Thoracic aorta (tissue), 2 donors: ENCODE measurements around the gene DYSF. TPM values are rescaled to one million over a fixed set of nuclear protein-coding genes. Genes with fewer than 3 reads are reported as not detected.

Experiments used
- ATAC-seq: fragments of 150-250 bp; one replicate; pipeline ENCODE4 v1.8.0; 2017; ENCODE audit warnings: low read depth; ENCODE audit not compliant: insufficient number of reproducible peaks, low FRiP score
- DNase-seq: peaks from one replicate; pipeline ENCODE4 v3.0.0-alpha.2; 2020; ENCODE audit warnings: low spot score
- H3K27ac ChIP-seq, 2 donors: fragments of 200-600 bp; sonication (generic); 1 replicate in 1 of 2; 2 replicates in 1 of 2; pipeline ENCODE4 v1.5.1; 2016; ENCODE audit warnings: mild to moderate bottlenecking in 2 of 2, moderate library complexity in 2 of 2
- H3K27me3 ChIP-seq: fragments of 200-600 bp; sonication (generic); replicated peaks from 2 replicates; pipeline ENCODE4 v1.6.0; 2016; ENCODE audit warnings: mild to moderate bottlenecking; ENCODE audit not compliant: insufficient read depth
- H3K36me3 ChIP-seq: fragments of 200-600 bp; sonication (generic); one replicate; pipeline ENCODE4 v1.5.1; 2016
- H3K4me1 ChIP-seq, 2 donors: fragments of 200-600 bp; sonication (generic); 1 replicate in 1 of 2; 2 replicates in 1 of 2; pipeline versions ENCODE4 v1.5.1 to v1.6.0; 2016; ENCODE audit warnings: low read depth in 2 of 2, mild to moderate bottlenecking in 1 of 2; ENCODE audit not compliant: control insufficient read depth in 1 of 2
- H3K4me3 ChIP-seq: fragments of 200-600 bp; sonication (generic); 2 replicates; pipeline ENCODE4 v1.5.1; 2016; ENCODE audit warnings: mild to moderate bottlenecking
- H3K9me3 ChIP-seq: fragments of 200-600 bp; sonication (generic); 2 replicates; pipeline ENCODE4 v1.5.1; 2016
- total RNA-seq, 2 donors: library from RNA; depleted of rRNA; stranded (reverse); fragments of >200 nt; gene quantifications; one replicate each; pipeline versions ENCODE4 v1.1.0 to v1.2.3, GENCODE V29; 2016
- TF ChIP-seq, protein P1 (sequence below): fragments of 200-600 bp; sonication (generic); IDR thresholded peaks from one replicate; pipeline ENCODE4 v1.5.1; 2019; ENCODE audit warnings: antibody characterized with exemption

The DYSF gene
- total RNA-seq, 2 donors from 2014 or later = 13.0 to 15.2 TPM

DNA sequence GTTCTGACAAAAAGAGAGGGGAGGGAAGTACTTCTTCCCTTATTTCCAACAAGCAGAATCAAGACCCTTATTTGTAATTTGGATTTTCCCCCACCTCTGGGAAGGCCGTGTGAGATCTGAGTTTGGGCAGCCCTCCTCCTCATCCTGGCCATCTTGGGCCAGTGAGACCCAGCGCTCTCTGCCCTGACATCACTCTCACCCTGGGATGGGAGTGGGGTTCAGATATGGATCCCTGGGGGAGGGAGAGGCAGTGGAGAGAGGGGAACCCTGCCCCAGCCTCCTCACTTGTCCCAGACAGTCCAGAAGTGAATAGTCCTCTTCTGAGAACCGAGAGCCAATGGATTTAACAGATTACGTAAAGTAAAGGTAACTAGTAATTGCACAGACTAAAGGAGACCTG, 64.5 kb downstream of the DYSF start:
- no peaks in the 10 kb centered on the region for H3K4me1 ChIP-seq
- no peaks in the 10 kb centered on the region for H3K9me3 ChIP-seq
- no peaks in the 10 kb centered on the region for H3K27me3 ChIP-seq
- DNase-seq (no peak), ATAC-seq (no peak)
- no peak overlapping the region for H3K27ac ChIP-seq
- H3K36me3 ChIP-seq = no peaks in the 10 kb centered on the region
- TF ChIP-seq, protein P1, sequence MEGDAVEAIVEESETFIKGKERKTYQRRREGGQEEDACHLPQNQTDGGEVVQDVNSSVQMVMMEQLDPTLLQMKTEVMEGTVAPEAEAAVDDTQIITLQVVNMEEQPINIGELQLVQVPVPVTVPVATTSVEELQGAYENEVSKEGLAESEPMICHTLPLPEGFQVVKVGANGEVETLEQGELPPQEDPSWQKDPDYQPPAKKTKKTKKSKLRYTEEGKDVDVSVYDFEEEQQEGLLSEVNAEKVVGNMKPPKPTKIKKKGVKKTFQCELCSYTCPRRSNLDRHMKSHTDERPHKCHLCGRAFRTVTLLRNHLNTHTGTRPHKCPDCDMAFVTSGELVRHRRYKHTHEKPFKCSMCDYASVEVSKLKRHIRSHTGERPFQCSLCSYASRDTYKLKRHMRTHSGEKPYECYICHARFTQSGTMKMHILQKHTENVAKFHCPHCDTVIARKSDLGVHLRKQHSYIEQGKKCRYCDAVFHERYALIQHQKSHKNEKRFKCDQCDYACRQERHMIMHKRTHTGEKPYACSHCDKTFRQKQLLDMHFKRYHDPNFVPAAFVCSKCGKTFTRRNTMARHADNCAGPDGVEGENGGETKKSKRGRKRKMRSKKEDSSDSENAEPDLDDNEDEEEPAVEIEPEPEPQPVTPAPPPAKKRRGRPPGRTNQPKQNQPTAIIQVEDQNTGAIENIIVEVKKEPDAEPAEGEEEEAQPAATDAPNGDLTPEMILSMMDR = no peak
- H3K4me3 ChIP-seq = no peak overlapping the region

DNA sequence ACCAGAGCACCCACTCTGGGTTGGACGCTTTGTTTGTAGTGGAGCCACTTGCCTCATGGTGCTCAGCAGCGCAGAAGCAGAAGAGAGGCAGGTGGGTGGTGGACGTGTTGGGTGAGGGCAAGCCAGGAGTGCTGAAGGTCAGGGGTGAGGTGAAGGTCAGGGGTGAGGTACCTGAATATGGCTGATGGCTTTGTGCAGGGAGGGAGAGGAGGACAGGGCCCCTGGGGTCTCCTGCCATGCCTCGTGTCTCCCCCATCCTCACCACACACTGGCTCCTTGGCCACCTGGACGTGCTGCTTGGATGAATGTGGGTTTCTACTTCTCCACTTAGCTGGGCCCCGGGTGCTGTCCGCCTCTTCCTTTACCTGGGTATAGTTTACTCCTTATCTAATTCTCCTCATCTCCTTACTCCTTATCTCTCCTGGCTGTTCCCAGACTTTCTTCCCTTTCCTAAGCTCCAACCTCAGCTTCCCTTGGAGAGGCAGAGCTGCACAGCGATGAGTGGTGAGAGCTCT, 68.1 kb downstream of the DYSF start:
- H3K4me1 ChIP-seq = no peaks in the 10 kb centered on the region
- H3K27ac ChIP-seq = no peak overlapping the region
- H3K36me3 ChIP-seq = no peaks in the 10 kb centered on the region
- TF ChIP-seq, protein P1 = no peak
- H3K27me3 ChIP-seq = no peaks in the 10 kb centered on the region
- no peak for DNase-seq
- ATAC-seq = no peak
- no peak overlapping the region for H3K4me3 ChIP-seq
- H3K9me3 ChIP-seq = no peaks in the 10 kb centered on the region

DNA sequence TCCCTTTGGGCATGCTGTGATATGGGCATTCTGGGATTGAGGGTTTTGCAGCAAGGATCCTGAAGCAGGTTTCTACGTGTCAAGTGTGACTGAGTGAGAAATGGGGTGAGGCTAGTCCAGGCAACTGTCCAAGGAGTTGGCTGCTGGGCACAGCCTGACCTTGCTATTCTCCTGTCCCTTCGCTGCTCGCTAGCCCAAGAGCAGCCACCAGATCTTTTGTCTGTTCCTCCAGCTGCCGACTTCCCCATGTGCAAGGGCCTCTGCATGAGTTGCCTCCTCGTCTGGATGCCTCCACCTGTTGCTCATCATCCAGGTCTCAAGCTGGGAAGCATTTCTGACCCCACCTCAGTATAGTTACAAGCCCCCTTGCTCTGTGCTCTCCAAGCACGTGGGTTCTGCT, 71.1 kb downstream of the DYSF start:
- TF ChIP-seq, protein P1 = no peak
- H3K36me3 ChIP-seq = no peaks in the 10 kb centered on the region
- H3K4me1 ChIP-seq = no peaks in the 10 kb centered on the region
- ATAC-seq (no peak), DNase-seq (no peak)
- no peaks in the 10 kb centered on the region for H3K9me3 ChIP-seq
- H3K27ac ChIP-seq = no peak overlapping the region
- H3K4me3 ChIP-seq = no peak overlapping the region
- H3K27me3 ChIP-seq = no peaks in the 10 kb centered on the region

DNA sequence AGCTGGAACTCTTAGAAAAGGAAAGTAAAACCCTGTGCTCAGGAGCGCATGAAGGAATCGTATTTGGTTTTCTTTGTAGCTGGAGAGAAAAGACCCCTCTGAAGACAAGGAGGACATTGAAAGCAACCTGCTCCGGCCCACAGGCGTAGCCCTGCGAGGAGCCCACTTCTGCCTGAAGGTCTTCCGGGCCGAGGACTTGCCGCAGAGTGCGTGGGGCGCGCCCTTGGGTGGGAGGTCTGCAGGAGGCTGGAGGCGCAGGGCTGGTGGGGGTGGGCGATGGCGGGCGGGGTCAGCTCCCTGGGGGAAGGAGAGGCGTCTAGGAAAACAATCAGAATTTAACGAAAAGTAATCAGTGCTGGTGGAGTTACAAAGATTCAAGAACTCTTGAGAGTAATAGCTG, 72.8 kb downstream of the DYSF start:
- no peaks in the 10 kb centered on the region for H3K4me1 ChIP-seq
- DNase-seq = no peak
- TF ChIP-seq, protein P1 = no peak
- H3K27ac ChIP-seq = no peak overlapping the region
- no peak for ATAC-seq
- H3K9me3 ChIP-seq = no peaks in the 10 kb centered on the region
- no peaks in the 10 kb centered on the region for H3K27me3 ChIP-seq
- H3K4me3 ChIP-seq = no peak overlapping the region
- no peaks in the 10 kb centered on the region for H3K36me3 ChIP-seq

DNA sequence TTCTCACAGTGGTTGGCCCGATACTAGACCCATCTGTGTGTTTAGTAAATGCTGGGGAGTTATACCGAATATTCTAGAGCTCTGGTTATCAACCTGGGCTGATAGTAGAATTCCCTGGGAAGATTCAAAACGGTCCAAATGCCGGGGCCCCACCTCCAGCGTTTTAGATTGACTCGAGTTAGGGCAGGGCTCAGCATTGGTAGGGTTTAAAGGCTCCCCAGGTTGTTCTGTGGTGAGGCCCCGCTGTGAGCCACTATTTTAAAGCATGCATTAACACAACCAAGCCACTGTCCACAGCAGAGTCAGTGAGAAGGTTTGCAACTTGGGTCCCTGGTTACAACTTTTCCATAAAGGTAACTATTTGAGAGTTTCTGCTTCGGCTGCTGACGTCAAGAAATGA, 73.6 kb downstream of the DYSF start:
- Histone ChIP-seq H3K4me3 (no peak overlapping the region), H3K27ac (no peak overlapping the region), H3K4me1 (no peaks in the 10 kb centered on the region), H3K9me3 (no peaks in the 10 kb centered on the region), H3K36me3 (no peaks in the 10 kb centered on the region), H3K27me3 (no peaks in the 10 kb centered on the region)
- TF ChIP-seq, protein P1 = no peak
- ATAC-seq (no peak), DNase-seq (no peak)
